ENCODE results near the gene GABARAPL2.

The GABARAPL2 gene

DNA sequence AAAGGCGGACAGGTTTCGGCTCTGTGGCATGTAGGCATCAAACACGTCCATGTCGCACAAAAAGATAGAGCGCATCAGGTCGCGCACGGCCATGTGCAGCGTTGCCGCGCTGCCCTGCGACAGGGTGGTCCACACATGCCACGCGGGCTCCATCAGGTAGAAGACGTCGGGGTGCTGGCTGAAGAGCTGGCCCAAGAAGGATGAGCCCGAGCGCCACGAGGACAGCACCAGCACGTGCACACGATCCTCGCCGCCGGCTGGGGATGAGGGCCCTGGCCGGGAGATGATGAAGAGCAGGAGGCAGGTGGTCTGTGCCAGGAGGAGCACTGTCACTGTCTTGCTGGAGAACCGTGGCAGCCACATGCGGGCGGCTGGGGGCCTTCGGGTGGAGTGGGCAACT lies 36.2 kb upstream of the GABARAPL2 start:
- Histone ChIP-seq H3K36me3 (no peaks in the 10 kb centered on the region), H3K27me3 (ENCODE audit: insufficient read depth, low read depth, severe bottlenecking) (no peaks in the 10 kb centered on the region), H3K9me3 (ENCODE audit: severe bottlenecking) (no peaks in the 10 kb centered on the region), H3K27ac (no peak overlapping the region), H3K4me3 (ENCODE audit: low read depth, low read length) (no peak overlapping the region)
- no peak for DNase-seq
- TF ChIP-seq CTCF (IDR thresholded peaks at IDR 0.05; ENCODE audit: low read depth, low read length): no peak

DNA sequence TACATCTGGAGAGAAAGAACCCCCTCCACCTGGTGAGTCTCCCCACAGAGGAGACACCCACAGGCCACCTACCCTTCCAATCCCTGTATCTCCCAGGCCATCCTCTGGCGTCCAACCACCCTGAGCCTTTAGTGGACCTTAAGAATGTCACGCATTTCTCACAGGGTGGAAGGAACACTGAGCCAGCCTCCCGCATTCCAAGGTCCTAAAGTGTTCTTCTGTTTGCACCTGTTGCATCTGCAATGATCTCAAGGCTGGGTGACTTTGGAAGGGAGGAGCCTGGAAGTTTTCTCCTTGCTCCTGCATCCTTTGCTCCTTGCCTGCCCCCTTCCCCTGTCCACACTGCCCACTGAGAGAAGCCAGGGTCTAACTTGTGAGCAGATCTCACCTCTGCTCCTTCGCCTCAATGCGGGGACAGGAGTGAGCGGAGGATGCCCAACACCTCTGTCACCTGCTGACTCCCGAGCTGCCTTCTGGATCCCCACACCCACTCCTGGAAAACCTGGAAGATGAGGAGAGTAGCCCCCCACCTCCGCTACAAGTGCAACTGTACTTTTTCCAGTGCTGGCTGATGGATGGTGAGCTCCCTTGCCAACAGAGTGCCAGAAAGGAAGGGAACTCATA lies 33.9 kb upstream of the GABARAPL2 start:
- DNase-seq: no peak
- Histone ChIP-seq H3K27ac (no peak overlapping the region), H3K27me3 (ENCODE audit: insufficient read depth, low read depth, severe bottlenecking) (no peaks in the 10 kb centered on the region), H3K36me3 (no peaks in the 10 kb centered on the region), H3K4me3 (ENCODE audit: low read depth, low read length) (no peak overlapping the region), H3K9me3 (ENCODE audit: severe bottlenecking) (no peaks in the 10 kb centered on the region)
- no peak for TF ChIP-seq CTCF (IDR thresholded peaks at IDR 0.05; ENCODE audit: low read depth, low read length)

DNA sequence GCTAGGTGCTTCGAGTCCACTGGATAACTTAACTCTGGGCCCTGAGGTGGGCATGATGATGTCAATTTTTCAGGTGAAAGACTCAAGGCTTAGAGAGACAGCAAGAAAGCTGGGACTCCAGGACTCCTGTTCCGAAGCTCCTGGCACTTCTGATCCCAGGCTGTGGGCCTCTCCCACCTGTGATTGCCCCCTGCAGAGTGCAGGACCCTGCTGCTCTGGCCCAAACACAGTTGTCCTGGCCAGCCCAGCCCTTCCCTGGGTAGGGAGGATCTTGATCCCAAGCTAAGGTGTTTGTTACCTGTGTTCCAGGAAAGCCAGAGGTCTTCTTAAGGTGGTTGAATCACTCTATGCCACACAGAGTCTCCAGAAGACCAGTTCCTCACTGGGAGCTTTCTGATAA lies 33.4 kb upstream of the GABARAPL2 start:
- no peak for TF ChIP-seq CTCF (IDR thresholded peaks at IDR 0.05; ENCODE audit: low read depth, low read length)
- Histone ChIP-seq H3K9me3 (ENCODE audit: severe bottlenecking) (no peaks in the 10 kb centered on the region), H3K36me3 (no peaks in the 10 kb centered on the region), H3K27me3 (ENCODE audit: insufficient read depth, low read depth, severe bottlenecking) (no peaks in the 10 kb centered on the region), H3K27ac (no peak overlapping the region), H3K4me3 (ENCODE audit: low read depth, low read length) (no peak overlapping the region)
- no peak for DNase-seq

DNA sequence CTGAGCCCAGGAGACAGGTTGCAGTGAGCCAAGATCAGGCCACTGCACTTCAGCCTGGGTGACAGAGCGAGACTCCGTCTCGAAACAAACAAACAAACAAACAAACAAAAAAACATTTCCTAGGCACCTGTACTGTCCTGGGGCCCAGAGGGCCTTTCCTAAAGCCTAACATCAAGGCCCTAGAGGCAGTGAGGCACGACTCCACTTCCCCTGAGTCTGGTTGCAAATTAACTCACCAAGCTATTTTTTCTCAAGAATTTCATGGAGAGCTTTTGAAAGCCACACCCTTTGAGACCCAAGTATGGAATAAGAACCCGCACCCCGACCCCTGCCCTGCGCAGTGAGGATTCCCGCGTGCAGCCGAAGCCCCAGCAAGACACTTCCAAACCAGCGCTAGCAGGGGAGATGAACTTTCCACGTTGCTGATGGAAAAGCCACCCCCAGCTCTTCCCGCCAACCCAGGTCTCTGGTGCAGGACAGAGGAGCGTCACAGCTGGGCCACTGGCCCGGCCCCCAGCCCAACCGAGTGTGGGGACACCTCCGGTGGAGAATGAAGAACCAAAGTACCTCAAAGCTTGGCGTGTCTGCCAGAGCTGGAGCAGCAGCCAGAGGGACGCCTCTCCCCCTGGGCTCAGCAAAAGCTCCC lies 31.5 kb upstream of the GABARAPL2 start:
- no peak for DNase-seq
- no peak for TF ChIP-seq CTCF (IDR thresholded peaks at IDR 0.05; ENCODE audit: low read depth, low read length)

GRCh38 chr16:75535211-75535843 lies 30.9 kb upstream of the GABARAPL2 start:
- no peaks in the 10 kb centered on the region for H3K36me3 ChIP-seq
- no peak for DNase-seq
- H3K27ac ChIP-seq: no peak overlapping the region
- no peak for TF ChIP-seq CTCF (IDR thresholded peaks at IDR 0.05; ENCODE audit: low read depth, low read length)
- no peaks in the 10 kb centered on the region for H3K9me3 ChIP-seq (ENCODE audit: severe bottlenecking)
- no peaks in the 10 kb centered on the region for H3K27me3 ChIP-seq (ENCODE audit: insufficient read depth, low read depth, severe bottlenecking)
- H3K4me3 ChIP-seq (ENCODE audit: low read depth, low read length): no peak overlapping the region

More for the DNA sequence above, 31.5 kb upstream of the GABARAPL2 start:
- no peaks in the 10 kb centered on the region for H3K27me3 ChIP-seq (ENCODE audit: insufficient read depth, low read depth, severe bottlenecking)
- no peak overlapping the region for H3K27ac ChIP-seq
- no peaks in the 10 kb centered on the region for H3K36me3 ChIP-seq
- no peaks in the 10 kb centered on the region for H3K9me3 ChIP-seq (ENCODE audit: severe bottlenecking)
- no peak overlapping the region for H3K4me3 ChIP-seq (ENCODE audit: low read depth, low read length)

Measured in WERI-Rb-1 (cell line).